Measurements from ENCODE around the gene ASB5.

- TF ChIP-seq SPI1 (IDR thresholded peaks at IDR 0.05; ENCODE audit: low read depth, low read length) = no peak
- TF ChIP-seq POLR2A (IDR thresholded peaks at IDR 0.05; ENCODE audit: low read depth, low read length) = no peak
Measured at GRCh38 chr4:176230836-176231235, 38.2 kb downstream of the ASB5 start.
